Endodermal cell (in vitro differentiated cells): ENCODE data around the gene MYL9. TPM values are rescaled to one million over a fixed set of nuclear protein-coding genes. Genes with fewer than 3 reads are reported as not detected.

Experiments
- DNase-seq: peaks from one replicate; pipeline ENCODE4 v3.0.0-alpha.2; 2017
- H3K27ac ChIP-seq: 2 replicates; pipeline ENCODE4 v1.5.1; 2013; ENCODE audit warnings: mild to moderate bottlenecking, low read depth, low read length, moderate library complexity
- H3K27me3 ChIP-seq: 2 replicates; pipeline ENCODE4 v1.6.1; 2013; ENCODE audit warnings: mild to moderate bottlenecking, low read length, moderate library complexity; ENCODE audit not compliant: insufficient read depth, control insufficient read depth, poor library complexity, severe bottlenecking
- H3K36me3 ChIP-seq: 2 replicates; pipeline ENCODE4 v1.7.0; 2013; ENCODE audit warnings: mild to moderate bottlenecking, low read length, moderate library complexity; ENCODE audit not compliant: control insufficient read depth, insufficient read depth
- H3K4me1 ChIP-seq: one replicate; pipeline ENCODE4 v1.7.0; 2013; ENCODE audit warnings: low read length; ENCODE audit not compliant: control insufficient read depth, insufficient read depth
- H3K4me3 ChIP-seq: 2 replicates; pipeline ENCODE4 v1.5.1; 2013; ENCODE audit warnings: mild to moderate bottlenecking, low read length, moderate library complexity
- H3K9ac ChIP-seq: 2 replicates; pipeline ENCODE4 v1.6.1; 2013; ENCODE audit warnings: mild to moderate bottlenecking, low read length, moderate library complexity; ENCODE audit not compliant: poor library complexity, severe bottlenecking; ENCODE audit errors: extremely low read depth
- H3K9me3 ChIP-seq: 2 replicates; pipeline ENCODE4 v1.6.1; 2013; ENCODE audit warnings: mild to moderate bottlenecking, low read length, moderate library complexity; ENCODE audit not compliant: control insufficient read depth
- H3K27ac Mint-ChIP-seq: 2 replicates; pipeline ENCODE4 v1.8.0; 2020; ENCODE audit warnings: mixed read lengths
- H3K27me3 Mint-ChIP-seq: 2 replicates; pipeline ENCODE4 v1.8.0; 2021; ENCODE audit warnings: mild to moderate bottlenecking, mixed read lengths; ENCODE audit not compliant: insufficient read depth
- H3K36me3 Mint-ChIP-seq: 2 replicates; pipeline ENCODE4 v1.8.0; 2020; ENCODE audit warnings: low read depth, mixed read lengths
- H3K4me1 Mint-ChIP-seq: 2 replicates; pipeline ENCODE4 v1.8.0; 2020; ENCODE audit warnings: mixed read lengths
- H3K4me3 Mint-ChIP-seq: 2 replicates; pipeline ENCODE4 v1.8.0; 2020; ENCODE audit warnings: mild to moderate bottlenecking, moderate library complexity, mixed read lengths
- H3K9me3 Mint-ChIP-seq: 2 replicates; pipeline ENCODE4 v1.8.0; 2020; ENCODE audit warnings: mild to moderate bottlenecking, mixed read lengths
- WGBS, 2 experiments: methylation state at CpG; one replicate each; pipeline versions ENCODE4 v1.1.5 to v1.1.7; 2013; ENCODE audit warnings: missing lambda C conversion rate in 2 of 2, mixed read lengths in 1 of 2; ENCODE audit not compliant: insufficient coverage in 1 of 2, insufficient read length in 1 of 2; 5-methylcytosine and 5-hydroxymethylcytosine counted together
- total RNA-seq, 2 donors: library from RNA; stranded (reverse); fragmentation: NEBNext Ultra II Directional in 1 of 2; extraction: Animal tissue kit (Norgen Biotek cat#: 25700) in 1 of 2; gene quantifications; 2 replicates in 1 of 2; 3 replicates in 1 of 2; pipeline ENCODE4 v1.2.1, GENCODE V29; 2021
- TF ChIP-seq, protein P1 (sequence below): fragments of 200-600 bp; sonication (generic); conservative IDR thresholded peaks from 2 replicates; pipeline ENCODE4 v1.5.0; 2021; ENCODE audit warnings: antibody characterized with exemption, mild to moderate bottlenecking

Gene MYL9
- total RNA-seq, 2 donors from 2014 or later, result 264 to 284 TPM

DNA sequence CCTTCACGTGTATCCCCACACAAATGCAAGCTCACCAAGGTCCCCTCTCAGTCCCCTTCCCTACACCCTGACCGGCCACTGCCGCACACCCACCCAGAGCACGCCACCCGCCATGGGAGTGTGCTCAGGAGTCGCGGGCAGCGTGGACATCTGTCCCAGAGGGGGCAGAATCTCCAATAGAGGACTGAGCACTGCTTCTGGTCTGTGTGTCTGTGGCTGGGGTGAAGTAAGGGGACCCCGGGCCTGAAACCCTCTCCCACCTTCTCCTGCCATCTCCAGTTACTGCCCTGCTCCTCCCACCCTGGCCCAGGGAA is 8.3 kb downstream of the MYL9 start:
- WGBS, 2 experiments, result 94 to 95% methylated on average over 4 to 9 of the region's 9 CpGs
- Histone ChIP-seq H3K36me3 (peaks cover 36% of the 10 kb centered on the region), H3K27me3 (no peaks in the 10 kb centered on the region), H3K27ac (no peak overlapping the region), H3K4me3 (no peak overlapping the region), H3K9ac (no peak overlapping the region), H3K4me1 (no peaks in the 10 kb centered on the region), H3K9me3 (no peaks in the 10 kb centered on the region)
- Mint-ChIP-seq H3K27me3 (no peaks in the 10 kb centered on the region), H3K9me3 (no peaks in the 10 kb centered on the region), H3K36me3 (peaks cover 29% of the 10 kb centered on the region), H3K4me1 (no peaks in the 10 kb centered on the region), H3K4me3 (no peak overlapping the region), H3K27ac (no peak overlapping the region)
- TF ChIP-seq, protein P1, sequence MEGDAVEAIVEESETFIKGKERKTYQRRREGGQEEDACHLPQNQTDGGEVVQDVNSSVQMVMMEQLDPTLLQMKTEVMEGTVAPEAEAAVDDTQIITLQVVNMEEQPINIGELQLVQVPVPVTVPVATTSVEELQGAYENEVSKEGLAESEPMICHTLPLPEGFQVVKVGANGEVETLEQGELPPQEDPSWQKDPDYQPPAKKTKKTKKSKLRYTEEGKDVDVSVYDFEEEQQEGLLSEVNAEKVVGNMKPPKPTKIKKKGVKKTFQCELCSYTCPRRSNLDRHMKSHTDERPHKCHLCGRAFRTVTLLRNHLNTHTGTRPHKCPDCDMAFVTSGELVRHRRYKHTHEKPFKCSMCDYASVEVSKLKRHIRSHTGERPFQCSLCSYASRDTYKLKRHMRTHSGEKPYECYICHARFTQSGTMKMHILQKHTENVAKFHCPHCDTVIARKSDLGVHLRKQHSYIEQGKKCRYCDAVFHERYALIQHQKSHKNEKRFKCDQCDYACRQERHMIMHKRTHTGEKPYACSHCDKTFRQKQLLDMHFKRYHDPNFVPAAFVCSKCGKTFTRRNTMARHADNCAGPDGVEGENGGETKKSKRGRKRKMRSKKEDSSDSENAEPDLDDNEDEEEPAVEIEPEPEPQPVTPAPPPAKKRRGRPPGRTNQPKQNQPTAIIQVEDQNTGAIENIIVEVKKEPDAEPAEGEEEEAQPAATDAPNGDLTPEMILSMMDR, result no peak
- peak; percentile 42 for DNase-seq

DNA sequence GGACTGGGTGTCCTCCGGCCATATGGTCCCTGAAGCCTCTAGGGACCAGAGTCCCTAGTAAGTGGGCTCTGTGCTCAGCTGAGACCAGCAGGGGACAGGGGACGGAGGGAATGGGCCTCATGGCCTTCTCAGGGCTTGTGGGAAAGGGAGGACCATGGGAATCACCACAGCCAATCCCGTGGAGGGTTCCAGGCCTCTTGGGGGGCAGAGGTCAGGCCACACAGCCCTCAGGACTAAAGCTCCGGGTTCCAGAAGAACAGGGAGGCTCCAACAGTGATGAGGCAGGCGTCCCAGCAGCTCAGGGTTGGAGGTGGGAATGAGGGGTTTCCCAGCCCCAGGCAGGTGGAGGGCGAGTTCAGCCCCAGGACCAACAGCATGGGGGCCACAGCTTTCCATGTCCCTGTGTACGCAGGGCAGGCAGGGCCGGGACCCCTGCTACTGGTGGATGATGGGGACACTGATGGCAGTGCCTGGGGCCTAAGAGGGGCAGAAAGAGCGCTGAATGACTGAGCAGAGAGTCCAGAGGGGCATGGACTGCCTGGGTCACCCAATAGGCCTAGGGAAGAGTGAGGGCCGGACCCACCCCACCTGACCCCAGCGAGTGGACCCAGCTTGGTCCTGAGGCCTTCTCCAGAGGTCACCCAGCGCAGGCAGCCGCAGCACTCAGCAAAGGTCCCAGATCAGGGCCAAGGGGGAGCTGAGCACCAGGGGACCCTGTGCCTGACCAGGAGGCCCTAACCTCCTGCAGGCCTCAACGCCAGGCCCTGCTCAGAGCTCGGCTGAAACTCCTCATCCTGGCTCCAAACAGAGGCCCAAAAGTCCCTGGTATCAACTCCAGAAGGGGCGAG is 8.8 kb downstream of the MYL9 start:
- Mint-ChIP-seq H3K36me3 (peaks cover 26% of the 10 kb centered on the region), H3K4me1 (no peaks in the 10 kb centered on the region), H3K9me3 (no peaks in the 10 kb centered on the region), H3K27me3 (no peaks in the 10 kb centered on the region), H3K4me3 (no peak overlapping the region), H3K27ac (peak overlapping the region; percentile 13)
- no peaks in the 10 kb centered on the region for H3K27me3 ChIP-seq
- 91% methylated on average over 7 to 16 of the region's 16 CpGs for WGBS, 2 experiments
- H3K9me3 ChIP-seq, result no peaks in the 10 kb centered on the region
- peak; percentile 45 for DNase-seq
- no peaks in the 10 kb centered on the region for H3K4me1 ChIP-seq
- H3K36me3 ChIP-seq, result peaks cover 31% of the 10 kb centered on the region
- no peak overlapping the region for H3K4me3 ChIP-seq
- peak overlapping the region; percentile 47 for H3K27ac ChIP-seq
- H3K9ac ChIP-seq, result no peak overlapping the region
- TF ChIP-seq, protein P1, result no peak

DNA sequence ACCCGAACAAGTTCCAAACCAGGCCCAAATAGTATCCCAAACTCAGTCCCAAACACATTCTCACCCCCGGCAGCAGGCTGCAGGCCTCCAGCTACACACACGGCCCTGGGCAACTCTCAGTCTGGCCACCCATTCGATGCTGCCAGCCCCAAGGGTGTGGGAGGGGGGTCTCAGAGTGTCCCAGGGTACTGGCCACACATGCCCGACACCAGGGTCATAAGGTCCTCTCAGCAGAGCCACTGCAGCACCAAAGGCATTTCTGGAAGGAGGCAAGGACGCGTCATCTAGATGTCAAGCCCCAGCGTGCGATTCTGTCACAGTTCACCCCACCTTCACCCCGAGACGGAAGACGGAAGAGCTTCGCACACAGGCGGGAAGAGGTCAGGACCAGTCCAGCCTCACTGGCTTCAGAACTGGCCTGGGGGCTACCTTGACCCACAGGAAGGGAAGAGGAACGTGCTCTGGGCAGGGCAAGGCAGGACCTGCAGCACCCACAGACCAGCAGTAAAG is 9.5 kb downstream of the MYL9 start:
- Mint-ChIP-seq H3K4me3 (no peak overlapping the region), H3K4me1 (no peaks in the 10 kb centered on the region), H3K36me3 (peaks cover 23% of the 10 kb centered on the region), H3K27me3 (no peaks in the 10 kb centered on the region), H3K27ac (peak overlapping the region; percentile 8), H3K9me3 (no peaks in the 10 kb centered on the region)
- Histone ChIP-seq H3K27ac (peak overlapping the region; percentile 47), H3K4me3 (no peak overlapping the region), H3K4me1 (no peaks in the 10 kb centered on the region), H3K36me3 (peaks cover 29% of the 10 kb centered on the region), H3K9ac (no peak overlapping the region), H3K27me3 (no peaks in the 10 kb centered on the region), H3K9me3 (no peaks in the 10 kb centered on the region)
- TF ChIP-seq, protein P1, result no peak
- WGBS, 2 experiments, result 76 to 89% methylated on average over 9 to 15 of the region's 15 CpGs
- peak; percentile 50 for DNase-seq
